DND-41 (cell line): ENCODE results near the gene SLCO2A1.

Experiments used
- CTCF ChIP-seq: IDR thresholded peaks from 2 replicates; pipeline ENCODE4 v1.5.1; 2012; ENCODE audit warnings: borderline replicate concordance, low read length, moderate library complexity, mild to moderate bottlenecking; ENCODE audit not compliant: poor library complexity, severe bottlenecking; ENCODE audit errors: extremely low read depth
- EZH2 ChIP-seq: IDR thresholded peaks from 3 replicates; pipeline ENCODE4 v1.6.1; 2012; ENCODE audit warnings: borderline replicate concordance, low read depth, mild to moderate bottlenecking, moderate library complexity, low read length, inconsistent platforms; ENCODE audit not compliant: severe bottlenecking

DNA sequence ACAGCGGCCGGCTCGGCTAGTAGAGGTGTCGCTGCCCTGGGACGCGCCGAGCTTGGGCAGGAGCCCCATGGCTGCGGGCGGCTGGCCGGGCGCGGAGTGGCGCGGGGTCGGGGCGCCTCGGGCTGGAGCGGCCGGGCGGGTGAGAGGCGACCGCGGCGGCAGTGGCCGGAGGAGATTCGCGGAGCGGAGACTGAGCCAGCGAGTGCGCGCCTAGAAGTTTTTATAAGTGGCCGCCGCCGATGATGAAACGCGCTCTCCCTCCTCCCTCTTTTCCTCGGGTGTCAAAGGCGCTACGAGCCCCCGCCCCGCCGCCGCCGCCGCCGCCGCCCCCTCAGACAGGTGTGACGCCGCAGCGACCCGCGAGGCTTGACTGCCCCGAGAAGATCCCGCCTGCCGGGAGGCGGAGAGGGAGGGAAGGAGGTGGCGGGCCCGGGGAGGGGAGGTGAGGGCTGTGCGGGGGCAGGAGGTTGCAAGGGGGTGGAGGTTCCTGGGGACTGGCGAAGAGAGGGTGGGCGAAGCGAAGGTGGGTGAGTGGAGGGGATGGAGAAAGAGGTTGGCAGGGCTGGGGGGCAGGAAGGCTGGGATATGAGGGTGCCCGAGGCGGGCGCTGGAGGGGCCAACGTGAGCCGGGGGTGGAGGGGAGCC is at the start of gene SLCO2A1:
- no peak for TF ChIP-seq CTCF
- no peak for TF ChIP-seq EZH2
